ENCODE measurements around the gene MYO9A.

GRCh38 chr15:72005483-72005882 lies 112.5 kb downstream of the MYO9A start:
- TF ChIP-seq CTCF (IDR thresholded peaks at IDR 0.05) = no peak
- no peak for TF ChIP-seq POLR2A (IDR thresholded peaks at IDR 0.05)

Measured in body of pancreas (tissue), 4 donors.